ENCODE data around the gene KLHL12. TPM values are rescaled to one million over a fixed set of nuclear protein-coding genes. Genes with fewer than 3 reads are reported as not detected.
"Not testable (repeated sequence)": the region's sequence is repeated elsewhere in the genome, so short reads cannot be mapped to it uniquely, and the experiment has no call there.

The KLHL12 gene
- total and polyA plus RNA-seq, 7 donors = 7.4 to 27.4 (median 16.5) TPM

DNA sequence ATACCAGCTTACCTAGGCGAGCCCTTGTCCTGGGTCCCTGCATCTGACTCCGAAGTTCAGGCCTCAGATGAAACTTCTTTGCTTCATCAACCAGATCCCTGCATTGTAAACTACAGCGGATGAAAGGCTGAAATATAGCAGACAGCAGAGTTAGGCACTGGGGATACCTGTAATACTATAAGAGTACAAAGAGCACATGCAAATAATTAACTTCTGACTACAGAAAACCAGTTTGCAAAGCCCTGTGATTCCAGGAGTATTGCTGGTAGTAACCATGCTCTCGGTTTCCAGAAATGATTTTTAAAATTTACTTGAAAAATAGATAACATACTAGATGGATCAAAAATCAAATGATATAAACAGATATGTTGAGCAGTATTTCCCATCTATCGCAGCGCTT, 18.0 kb downstream of the KLHL12 start:
- H3K36me3 ChIP-seq (ENCODE audit: insufficient read depth in 1 of 2, low read depth in 1 of 2) = peaks cover 6 to 96% of the 10 kb centered on the region in 2 donors

GRCh38 chr1:202905331-202905730, 21.7 kb downstream of the KLHL12 start:
- H3K36me3 ChIP-seq (ENCODE audit: insufficient read depth in 1 of 2, low read depth in 1 of 2) = peaks cover 0 to 93% of the 10 kb centered on the region in 2 donors
- no peak for DNase-seq
- H3K27ac ChIP-seq = no peak overlapping the region
- 72 to 99% (median 74%) methylated on average over 4 of the region's 4 CpGs for WGBS, 3 donors
- no peak for ATAC-seq
- no peaks in the 10 kb centered on the region for H3K9me3 ChIP-seq
- TF ChIP-seq, protein P1, sequence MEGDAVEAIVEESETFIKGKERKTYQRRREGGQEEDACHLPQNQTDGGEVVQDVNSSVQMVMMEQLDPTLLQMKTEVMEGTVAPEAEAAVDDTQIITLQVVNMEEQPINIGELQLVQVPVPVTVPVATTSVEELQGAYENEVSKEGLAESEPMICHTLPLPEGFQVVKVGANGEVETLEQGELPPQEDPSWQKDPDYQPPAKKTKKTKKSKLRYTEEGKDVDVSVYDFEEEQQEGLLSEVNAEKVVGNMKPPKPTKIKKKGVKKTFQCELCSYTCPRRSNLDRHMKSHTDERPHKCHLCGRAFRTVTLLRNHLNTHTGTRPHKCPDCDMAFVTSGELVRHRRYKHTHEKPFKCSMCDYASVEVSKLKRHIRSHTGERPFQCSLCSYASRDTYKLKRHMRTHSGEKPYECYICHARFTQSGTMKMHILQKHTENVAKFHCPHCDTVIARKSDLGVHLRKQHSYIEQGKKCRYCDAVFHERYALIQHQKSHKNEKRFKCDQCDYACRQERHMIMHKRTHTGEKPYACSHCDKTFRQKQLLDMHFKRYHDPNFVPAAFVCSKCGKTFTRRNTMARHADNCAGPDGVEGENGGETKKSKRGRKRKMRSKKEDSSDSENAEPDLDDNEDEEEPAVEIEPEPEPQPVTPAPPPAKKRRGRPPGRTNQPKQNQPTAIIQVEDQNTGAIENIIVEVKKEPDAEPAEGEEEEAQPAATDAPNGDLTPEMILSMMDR (IDR thresholded peaks at IDR 0.05) = no peak
- no peaks in the 10 kb centered on the region for H3K4me1 ChIP-seq
- no peak overlapping the region for H3K4me3 ChIP-seq
- H3K27me3 ChIP-seq (ENCODE audit: insufficient read depth in 3 of 3, low read length in 2 of 3) = no peaks in the 10 kb centered on the region
- intact Hi-C loops (cut with DNase I) = no loop called here

More for the DNA sequence above, 18.0 kb downstream of the KLHL12 start:
- intact Hi-C loops (cut with DNase I) = no loop called here
- no peak overlapping the region for H3K4me3 ChIP-seq
- no peaks in the 10 kb centered on the region for H3K9me3 ChIP-seq
- WGBS, 3 donors = 95 to 99% (median 97%) methylated on average over 6 of the region's 6 CpGs
- no peaks in the 10 kb centered on the region for H3K27me3 ChIP-seq (ENCODE audit: insufficient read depth in 3 of 3, low read length in 2 of 3)
- ATAC-seq = no peak
- TF ChIP-seq, protein P1 (IDR thresholded peaks at IDR 0.05) = no peak
- no peaks in the 10 kb centered on the region for H3K4me1 ChIP-seq
- no peak for DNase-seq
- no peak overlapping the region for H3K27ac ChIP-seq

- intact Hi-C loops (cut with DNase I); H3K4me1 ChIP-seq; DNase-seq; H3K9me3 ChIP-seq; H3K27me3 ChIP-seq (ENCODE audit: insufficient read depth in 3 of 3, low read length in 2 of 3); H3K4me3 ChIP-seq; H3K27ac ChIP-seq; ATAC-seq: not testable (repeated sequence)
- H3K36me3 ChIP-seq (ENCODE audit: insufficient read depth in 1 of 2, low read depth in 1 of 2) = peaks cover 0 to 93% of the 10 kb centered on the region in 2 donors
- WGBS, 3 donors = 94 to 95% (median 95%) methylated on average over 5 of the region's 5 CpGs
Measured at GRCh38 chr1:202903808-202904207, 23.2 kb downstream of the KLHL12 start.

- intact Hi-C loops (cut with DNase I) = no loop called here
- ATAC-seq = no peak
- Histone ChIP-seq H3K4me1 (no peaks in the 10 kb centered on the region), H3K36me3 (ENCODE audit: insufficient read depth in 1 of 2, low read depth in 1 of 2) (peaks cover 0 to 92% of the 10 kb centered on the region in 2 donors), H3K4me3 (no peak overlapping the region), H3K27ac (no peak overlapping the region), H3K27me3 (ENCODE audit: insufficient read depth in 3 of 3, low read length in 2 of 3) (no peaks in the 10 kb centered on the region), H3K9me3 (no peaks in the 10 kb centered on the region)
- 93 to 95% (median 94%) methylated on average over 4 of the region's 4 CpGs for WGBS, 3 donors
- DNase-seq = no peak
- TF ChIP-seq, protein P1 (IDR thresholded peaks at IDR 0.05) = no peak
Measured at GRCh38 chr1:202901555-202901954, 25.5 kb downstream of the KLHL12 start.

GRCh38 chr1:202892501-202892900, 34.5 kb downstream of the KLHL12 start:
- H3K27me3 ChIP-seq (ENCODE audit: insufficient read depth in 3 of 3, low read length in 2 of 3) = no peaks in the 10 kb centered on the region
- intact Hi-C loops (cut with DNase I) = loop anchor here in 1 of 2 donors (5.0 kb wide), 2 partner anchors 35 to 50 kb away; partner anchors contain the start of gene KLHL12
- H3K4me1 ChIP-seq = peaks cover 11% of the 10 kb centered on the region
- TF ChIP-seq, protein P1 (IDR thresholded peaks at IDR 0.05) = no peak
- H3K9me3 ChIP-seq = no peaks in the 10 kb centered on the region
- H3K36me3 ChIP-seq (ENCODE audit: insufficient read depth in 1 of 2, low read depth in 1 of 2) = peaks cover 23 to 68% of the 10 kb centered on the region in 2 donors
- DNase-seq (no peak), ATAC-seq (no peak)
- no peak overlapping the region for H3K4me3 ChIP-seq
- WGBS, 3 donors = 85 to 89% (median 85%) methylated on average over 7 of the region's 7 CpGs
- no peak overlapping the region for H3K27ac ChIP-seq
